Central memory CD8-positive, alpha-beta T cell (primary cell): ENCODE measurements around the gene CELSR2.
"Not testable (repeated sequence)": the region's sequence is repeated elsewhere in the genome, so short reads cannot be mapped to it uniquely, and the experiment has no call there.

Experiments used
- ATAC-seq: fragments of 150-1000 bp; cut with Tn5 transposase; replicated peaks from 2 replicates; pipeline ENCODE4 v1.10.0; 2022; ENCODE audit warnings: mild to moderate bottlenecking, moderate FRiP score, moderate number of reproducible peaks; ENCODE audit not compliant: poor library complexity, severe bottlenecking; ENCODE audit errors: extremely low read depth
- DNase-seq, 2 donors: peaks; one replicate each; pipeline ENCODE4 v3.0.0; 2021; ENCODE audit warnings: low spot score in 2 of 2
- H3K27ac Mint-ChIP-seq: one replicate; pipeline ENCODE4 v1.8.0; 2022; ENCODE audit warnings: low read depth, mild to moderate bottlenecking, moderate library complexity, mixed read lengths
- H3K27me3 Mint-ChIP-seq: one replicate; pipeline ENCODE4 v1.8.0; 2022; ENCODE audit warnings: mixed read lengths
- H3K36me3 Mint-ChIP-seq: one replicate; pipeline ENCODE4 v1.8.0; 2022; ENCODE audit warnings: mild to moderate bottlenecking, moderate library complexity, mixed read lengths; ENCODE audit not compliant: insufficient read depth
- H3K4me1 Mint-ChIP-seq: one replicate; pipeline ENCODE4 v1.8.0; 2022; ENCODE audit warnings: mixed read lengths
- H3K4me3 Mint-ChIP-seq: one replicate; pipeline ENCODE4 v1.8.0; 2022; ENCODE audit warnings: mild to moderate bottlenecking, moderate library complexity, mixed read lengths
- H3K9me3 Mint-ChIP-seq: one replicate; pipeline ENCODE4 v1.8.0; 2022; ENCODE audit warnings: mixed read lengths

The CELSR2 gene

GRCh38 chr1:109304226-109304920 lies 55.0 kb downstream of the CELSR2 start:
- no peak for ATAC-seq
- H3K27ac Mint-ChIP-seq = no peak overlapping the region

GRCh38 chr1:109305991-109306390 lies 56.7 kb downstream of the CELSR2 start:
- H3K27ac Mint-ChIP-seq, H3K4me3 Mint-ChIP-seq, H3K4me1 Mint-ChIP-seq, ATAC-seq, DNase-seq, H3K9me3 Mint-ChIP-seq, H3K36me3 Mint-ChIP-seq: not testable (repeated sequence)
- H3K27me3 Mint-ChIP-seq = peaks cover 18% of the 10 kb centered on the region

More at GRCh38 chr1:109304226-109304920, 55.0 kb downstream of the CELSR2 start:
- DNase-seq = no peak
- peaks cover 15% of the 10 kb centered on the region for H3K27me3 Mint-ChIP-seq
- no peaks in the 10 kb centered on the region for H3K4me1 Mint-ChIP-seq
- H3K36me3 Mint-ChIP-seq = no peaks in the 10 kb centered on the region
- H3K4me3 Mint-ChIP-seq = no peak overlapping the region
- H3K9me3 Mint-ChIP-seq = no peaks in the 10 kb centered on the region

GRCh38 chr1:109306832-109307273 lies 57.5 kb downstream of the CELSR2 start, which contains the start of gene MYBPHL:
Gene MYBPHL, minus strand, starts transcription at chr1:109307011. Its CDS starts 20 bp downstream, at chr1:109306991.
- H3K27ac Mint-ChIP-seq = no peak within 1 kb of the TSS
- peaks cover 18% of the 10 kb centered on the region for H3K27me3 Mint-ChIP-seq
- H3K9me3 Mint-ChIP-seq = no peaks in the 10 kb centered on the region
- no peak for ATAC-seq
- H3K36me3 Mint-ChIP-seq = no peaks in the 10 kb centered on the region
- H3K4me1 Mint-ChIP-seq = no peaks in the 10 kb centered on the region
- DNase-seq = no peak
- H3K4me3 Mint-ChIP-seq = no peak within 1 kb of the TSS

GRCh38 chr1:109307274-109308021 lies 58.1 kb downstream of the CELSR2 start:
- peaks cover 18% of the 10 kb centered on the region for H3K27me3 Mint-ChIP-seq
- ATAC-seq (no peak), DNase-seq (no peak)
- no peak overlapping the region for H3K4me3 Mint-ChIP-seq
- H3K27ac Mint-ChIP-seq = no peak overlapping the region
- H3K36me3 Mint-ChIP-seq = no peaks in the 10 kb centered on the region
- no peaks in the 10 kb centered on the region for H3K9me3 Mint-ChIP-seq
- H3K4me1 Mint-ChIP-seq = no peaks in the 10 kb centered on the region

- Mint-ChIP-seq H3K36me3 (no peaks in the 10 kb centered on the region), H3K4me1 (no peaks in the 10 kb centered on the region), H3K27ac (no peak overlapping the region), H3K9me3 (no peaks in the 10 kb centered on the region), H3K27me3 (peaks cover 18% of the 10 kb centered on the region), H3K4me3 (no peak overlapping the region)
- DNase-seq (no peak), ATAC-seq (no peak)
Observed at GRCh38 chr1:109309347-109309746, 60.0 kb downstream of the CELSR2 start.

- H3K27me3 Mint-ChIP-seq = peaks cover 18% of the 10 kb centered on the region
- no peak overlapping the region for H3K27ac Mint-ChIP-seq
- no peaks in the 10 kb centered on the region for H3K4me1 Mint-ChIP-seq
- H3K4me3 Mint-ChIP-seq = no peak overlapping the region
- H3K9me3 Mint-ChIP-seq = no peaks in the 10 kb centered on the region
- DNase-seq = no peak
- ATAC-seq = no peak
- no peaks in the 10 kb centered on the region for H3K36me3 Mint-ChIP-seq
Observed at GRCh38 chr1:109312246-109312645, 62.9 kb downstream of the CELSR2 start.

GRCh38 chr1:109312978-109313775 lies 63.8 kb downstream of the CELSR2 start:
- Mint-ChIP-seq H3K4me3 (no peak overlapping the region), H3K9me3 (no peaks in the 10 kb centered on the region), H3K4me1 (no peaks in the 10 kb centered on the region), H3K27ac (no peak overlapping the region), H3K27me3 (peaks cover 18% of the 10 kb centered on the region), H3K36me3 (no peaks in the 10 kb centered on the region)
- DNase-seq (no peak), ATAC-seq (no peak)

GRCh38 chr1:109314795-109315194 lies 65.5 kb downstream of the CELSR2 start:
- DNase-seq (no peak), ATAC-seq (no peak)
- Mint-ChIP-seq H3K4me3 (no peak overlapping the region), H3K27me3 (peaks cover 4% of the 10 kb centered on the region), H3K9me3 (no peaks in the 10 kb centered on the region), H3K4me1 (no peaks in the 10 kb centered on the region), H3K36me3 (no peaks in the 10 kb centered on the region), H3K27ac (no peak overlapping the region)

- Mint-ChIP-seq H3K27ac (no peak overlapping the region), H3K4me3 (no peak overlapping the region)
Observed at GRCh38 chr1:109315288-109315687, 65.9 kb downstream of the CELSR2 start.

GRCh38 chr1:109316506-109316905 lies 67.2 kb downstream of the CELSR2 start:
- DNase-seq (no peak), ATAC-seq (no peak)
- no peaks in the 10 kb centered on the region for H3K9me3 Mint-ChIP-seq
- H3K27me3 Mint-ChIP-seq = no peaks in the 10 kb centered on the region
- H3K27ac Mint-ChIP-seq = no peak overlapping the region
- H3K4me3 Mint-ChIP-seq = no peak overlapping the region
- H3K4me1 Mint-ChIP-seq = no peaks in the 10 kb centered on the region
- H3K36me3 Mint-ChIP-seq = no peaks in the 10 kb centered on the region

More at GRCh38 chr1:109315288-109315687, 65.9 kb downstream of the CELSR2 start:
- DNase-seq = no peak
- no peaks in the 10 kb centered on the region for H3K4me1 Mint-ChIP-seq
- no peak for ATAC-seq
- no peaks in the 10 kb centered on the region for H3K36me3 Mint-ChIP-seq
- no peaks in the 10 kb centered on the region for H3K27me3 Mint-ChIP-seq
- no peaks in the 10 kb centered on the region for H3K9me3 Mint-ChIP-seq

GRCh38 chr1:109319114-109319513 lies 69.8 kb downstream of the CELSR2 start:
- H3K4me1 Mint-ChIP-seq = no peaks in the 10 kb centered on the region
- H3K36me3 Mint-ChIP-seq = no peaks in the 10 kb centered on the region
- no peak overlapping the region for H3K27ac Mint-ChIP-seq
- DNase-seq (no peak), ATAC-seq (no peak)
- H3K4me3 Mint-ChIP-seq = no peak overlapping the region
- no peaks in the 10 kb centered on the region for H3K27me3 Mint-ChIP-seq
- H3K9me3 Mint-ChIP-seq = no peaks in the 10 kb centered on the region

GRCh38 chr1:109322974-109323373 lies 73.6 kb downstream of the CELSR2 start:
- H3K36me3 Mint-ChIP-seq = no peaks in the 10 kb centered on the region
- H3K9me3 Mint-ChIP-seq = no peaks in the 10 kb centered on the region
- ATAC-seq (no peak), DNase-seq (no peak)
- no peak overlapping the region for H3K4me3 Mint-ChIP-seq
- H3K27ac Mint-ChIP-seq = no peak overlapping the region
- no peaks in the 10 kb centered on the region for H3K27me3 Mint-ChIP-seq
- no peaks in the 10 kb centered on the region for H3K4me1 Mint-ChIP-seq
